GM12878 (cell line): Measurements from ENCODE around the gene EFCC1.

ENCODE experiments used
- BACH1 ChIP-seq: fragments of 450-650 bp; IDR thresholded peaks from 2 replicates; pipeline ENCODE4 v1.6.1; 2017; ENCODE audit warnings: mild to moderate bottlenecking, borderline replicate concordance
- CREM ChIP-seq: IDR thresholded peaks from 2 replicates; pipeline ENCODE4 v1.6.1; 2014; ENCODE audit warnings: antibody characterized with exemption, low read depth
- CTCF ChIP-seq, 3 experiments: IDR thresholded peaks in 2 of 3; conservative IDR thresholded peaks in 1 of 3; 2 replicates each; pipeline ENCODE4 v1.5.1; 2011; ENCODE audit warnings: low read depth in 3 of 3, low read length in 3 of 3, mild to moderate bottlenecking in 3 of 3, control low read depth in 2 of 3, moderate library complexity in 2 of 3, inconsistent platforms in 1 of 3, mixed read lengths in 1 of 3; ENCODE audit not compliant: control insufficient read depth in 2 of 3, insufficient read depth in 1 of 3; ENCODE audit errors: extremely low read depth in 1 of 3
- EP300 ChIP-seq, 2 experiments: fragments of 150-350 bp in 1 of 2; IDR thresholded peaks; 2 replicates each; pipeline ENCODE4 v1.6.1; 2011 to 2012; ENCODE audit warnings: low read depth in 2 of 2, low read length in 2 of 2, borderline replicate concordance in 1 of 2, improper control_type of control experiment in 1 of 2, inconsistent platforms in 1 of 2; ENCODE audit not compliant: control insufficient read depth in 1 of 2
- EZH2 ChIP-seq: IDR thresholded peaks from 2 replicates; pipeline ENCODE4 v1.6.1; 2012; ENCODE audit warnings: low read depth, mild to moderate bottlenecking, control low read depth, inconsistent platforms, low read length, borderline replicate concordance; ENCODE audit not compliant: control insufficient read depth
- FOXM1 ChIP-seq: IDR thresholded peaks from 2 replicates; pipeline ENCODE4 v1.6.1; 2012; ENCODE audit warnings: low read depth, mild to moderate bottlenecking, inconsistent platforms, low read length, moderate library complexity
- NFYB ChIP-seq: IDR thresholded peaks from 2 replicates; pipeline ENCODE4 v1.6.1; 2011; ENCODE audit warnings: low read depth, mild to moderate bottlenecking, low read length, improper control_type of control experiment, moderate library complexity; ENCODE audit not compliant: insufficient read depth
- NR2F1 ChIP-seq: fragments of 450-650 bp; conservative IDR thresholded peaks from 2 replicates; pipeline ENCODE4 v1.6.1; 2017; ENCODE audit warnings: mild to moderate bottlenecking
- POLR2A ChIP-seq: IDR thresholded peaks from 2 replicates; pipeline ENCODE4 v1.6.1; 2011; ENCODE audit warnings: low read depth, mild to moderate bottlenecking, low read length
- POLR2AphosphoS2 ChIP-seq: IDR thresholded peaks from 2 replicates; pipeline ENCODE4 v1.6.1; 2011; ENCODE audit warnings: low read depth, mild to moderate bottlenecking, low read length, improper control_type of control experiment, moderate library complexity
- POLR2AphosphoS5 ChIP-seq: IDR thresholded peaks from 2 replicates; pipeline ENCODE4 v1.6.1; 2011; ENCODE audit warnings: mild to moderate bottlenecking, low read length, inconsistent platforms
- SPI1 ChIP-seq: IDR thresholded peaks from 2 replicates; pipeline ENCODE4 v1.6.1; 2011; ENCODE audit warnings: low read depth, mild to moderate bottlenecking, low read length, moderate library complexity, borderline replicate concordance; ENCODE audit not compliant: insufficient read depth
- SUZ12 ChIP-seq: fragments of 200-600 bp; sonication (generic); IDR thresholded peaks from one replicate; pipeline ENCODE4 v1.6.1; 2018; ENCODE audit warnings: antibody characterized with exemption, mild to moderate bottlenecking; ENCODE audit not compliant: unreplicated experiment

- no peak for TF ChIP-seq FOXM1
- TF ChIP-seq BACH1 = no peak
- no peak for TF ChIP-seq CTCF (IDR thresholded peaks at IDR 0.05 in 2 of 3, conservative IDR thresholded peaks at IDR 0.05 in 1 of 3; ENCODE audit: control insufficient read depth in 2 of 3, extremely low read depth in 1 of 3, insufficient read depth in 1 of 3, low read depth in 3 of 3, low read length in 3 of 3)
- TF ChIP-seq NFYB = no peak
- TF ChIP-seq SUZ12 = no peak
- TF ChIP-seq POLR2A = no peak
- TF ChIP-seq CREM = no peak
- no peak for TF ChIP-seq SPI1
- TF ChIP-seq POLR2AphosphoS2 = no peak
- no peak for TF ChIP-seq EZH2
- TF ChIP-seq EP300 (IDR thresholded peaks at IDR 0.05; ENCODE audit: borderline replicate concordance in 1 of 2, control insufficient read depth in 1 of 2, low read depth in 2 of 2, low read length in 2 of 2) = no peak
- TF ChIP-seq POLR2AphosphoS5 = no peak
- no peak for TF ChIP-seq NR2F1
These were observed 19.6 kb downstream of the EFCC1 start for GRCh38 chr3:129020691-129021090.
